Kidney capillary endothelial cell (primary cell): ENCODE results near the gene COL18A1.
"Not testable (repeated sequence)": the region's sequence is repeated elsewhere in the genome, so short reads cannot be mapped to it uniquely, and the experiment has no call there.

ENCODE experiments used
- DNase-seq: peaks from one replicate; pipeline ENCODE4 v3.0.0-alpha.2; 2018; ENCODE audit warnings: low spot score

Gene COL18A1

GRCh38 chr21:45494851-45495680 is 90.1 kb downstream of the COL18A1 start:
- DNase-seq, result no peak

- no peak for DNase-seq
These were observed 91.4 kb downstream of the COL18A1 start for GRCh38 chr21:45496151-45496967.

- DNase-seq, result no peak
These were observed 92.2 kb downstream of the COL18A1 start for GRCh38 chr21:45496968-45497845.

GRCh38 chr21:45497846-45498645 is 93.1 kb downstream of the COL18A1 start:
- DNase-seq, result no peak

- no peak for DNase-seq
These were observed 93.7 kb downstream of the COL18A1 start for GRCh38 chr21:45498646-45499000.

- DNase-seq, result no peak
These were observed 94.3 kb downstream of the COL18A1 start for GRCh38 chr21:45499201-45499750.

GRCh38 chr21:45499970-45500577 is 95.1 kb downstream of the COL18A1 start:
- no peak for DNase-seq

- DNase-seq, result not testable (repeated sequence)
These were observed 96.4 kb downstream of the COL18A1 start for GRCh38 chr21:45501081-45502005.

GRCh38 chr21:45502006-45502345 is 97.0 kb downstream of the COL18A1 start:
- DNase-seq, result no peak

GRCh38 chr21:45502600-45502999 is 97.6 kb downstream of the COL18A1 start:
- DNase-seq, result no peak

- DNase-seq, result not testable (repeated sequence)
These were observed 98.3 kb downstream of the COL18A1 start for GRCh38 chr21:45503226-45503625.

GRCh38 chr21:45504021-45504515 is 99.1 kb downstream of the COL18A1 start:
- no peak for DNase-seq

- DNase-seq, result no peak
These were observed 99.8 kb downstream of the COL18A1 start for GRCh38 chr21:45504516-45505415.

GRCh38 chr21:45505416-45506021 is 100.6 kb downstream of the COL18A1 start:
- DNase-seq, result no peak

- DNase-seq, result no peak
These were observed 101.4 kb downstream of the COL18A1 start for GRCh38 chr21:45506241-45506817.

GRCh38 chr21:45506836-45507522 is 102.0 kb downstream of the COL18A1 start:
- no peak for DNase-seq

GRCh38 chr21:45507523-45507875 is 102.5 kb downstream of the COL18A1 start:
- no peak for DNase-seq
